GM12873 (cell line): ENCODE data around the gene NEDD4L.

Source experiments
- CTCF ChIP-seq: IDR thresholded peaks from 2 replicates; pipeline ENCODE4 v1.5.1; 2012; ENCODE audit warnings: low read depth, mild to moderate bottlenecking, moderate library complexity, low read length, control low read depth; ENCODE audit not compliant: insufficient read depth; ENCODE audit errors: missing control alignments

Gene NEDD4L

GRCh38 chr18:58387716-58388115 is 343.7 kb downstream of the NEDD4L start:
- TF ChIP-seq CTCF: no peak

GRCh38 chr18:58388736-58389135 is 344.7 kb downstream of the NEDD4L start:
- no peak for TF ChIP-seq CTCF

GRCh38 chr18:58389745-58390144 is 345.7 kb downstream of the NEDD4L start:
- TF ChIP-seq CTCF: no peak

- no peak for TF ChIP-seq CTCF
Measured at GRCh38 chr18:58390399-58390798, 346.4 kb downstream of the NEDD4L start.

GRCh38 chr18:58391231-58391825 is 347.3 kb downstream of the NEDD4L start:
- no peak for TF ChIP-seq CTCF

GRCh38 chr18:58391932-58392323 is 347.9 kb downstream of the NEDD4L start:
- TF ChIP-seq CTCF: no peak

- no peak for TF ChIP-seq CTCF
Measured at GRCh38 chr18:58392324-58393000, 348.4 kb downstream of the NEDD4L start.
